ENCODE results near the gene PCBP3.
A peak's percentile ranks its signal among the peaks of the same experiment; 100 is the strongest.

The PCBP3 gene

GRCh38 chr21:45818276-45818903 is 174.9 kb downstream of the PCBP3 start:
- DNase-seq = no peak

GRCh38 chr21:45818904-45819285 is 175.4 kb downstream of the PCBP3 start:
- no peak for DNase-seq

- no peak for DNase-seq
Observed at GRCh38 chr21:45819478-45820170, 176.1 kb downstream of the PCBP3 start.

GRCh38 chr21:45820171-45821091 is 176.9 kb downstream of the PCBP3 start:
- DNase-seq = peak; percentile 79 to 85

- DNase-seq = no peak
Observed at GRCh38 chr21:45821315-45821962, 177.9 kb downstream of the PCBP3 start.

GRCh38 chr21:45821998-45822397 is 178.5 kb downstream of the PCBP3 start:
- DNase-seq = no peak

- DNase-seq = no peak
Observed at GRCh38 chr21:45822429-45823099, 179.0 kb downstream of the PCBP3 start.

- no peak for DNase-seq
Observed at GRCh38 chr21:45823100-45823681, 179.7 kb downstream of the PCBP3 start.

- no peak for DNase-seq
Observed at GRCh38 chr21:45824546-45825215, 181.2 kb downstream of the PCBP3 start.

GRCh38 chr21:45825219-45825618 is 181.7 kb downstream of the PCBP3 start:
- DNase-seq = no peak

- DNase-seq = no peak
Observed at GRCh38 chr21:45826676-45827301, 183.3 kb downstream of the PCBP3 start.

- DNase-seq = no peak
Observed at GRCh38 chr21:45827302-45827692, 183.8 kb downstream of the PCBP3 start.

GRCh38 chr21:45827881-45828579 is 184.5 kb downstream of the PCBP3 start:
- DNase-seq = no peak

GRCh38 chr21:45828580-45829570 is 185.3 kb downstream of the PCBP3 start:
- no peak for DNase-seq

GRCh38 chr21:45829668-45830067 is 186.1 kb downstream of the PCBP3 start:
- no peak for DNase-seq

GRCh38 chr21:45830221-45830640 is 186.7 kb downstream of the PCBP3 start:
- no peak for DNase-seq

GRCh38 chr21:45830720-45831366 is 187.3 kb downstream of the PCBP3 start:
- no peak for DNase-seq

GRCh38 chr21:45831991-45832740 is 188.6 kb downstream of the PCBP3 start:
- no peak for DNase-seq

All from cerebellar nuclear complex (tissue), 1 donor.